NT2/D1 (cell line): ENCODE data around the gene ECM2.

Experiments used
- DNase-seq: peaks from one replicate; pipeline ENCODE4 v3.0.0-alpha.2; 2011; ENCODE audit warnings: low read depth, low spot score
- H3K27me3 ChIP-seq: 2 replicates; pipeline ENCODE4 v1.6.0; 2011; ENCODE audit warnings: mild to moderate bottlenecking; ENCODE audit not compliant: insufficient read length, insufficient read depth
- H3K36me3 ChIP-seq: 2 replicates; pipeline ENCODE4 v1.6.1; 2011; ENCODE audit warnings: mild to moderate bottlenecking, low read length, mixed read lengths; ENCODE audit not compliant: insufficient read depth, insufficient read length
- H3K4me1 ChIP-seq: 2 replicates; pipeline ENCODE4 v1.5.1; 2011; ENCODE audit not compliant: insufficient read depth, insufficient read length
- H3K4me3 ChIP-seq: 2 replicates; pipeline ENCODE4 v1.5.1; 2011; ENCODE audit warnings: low read depth; ENCODE audit not compliant: insufficient read length
- H3K9ac ChIP-seq: 2 replicates; pipeline ENCODE4 v1.6.0; 2011; ENCODE audit warnings: low read depth; ENCODE audit not compliant: insufficient read length
- H3K9me3 ChIP-seq: 2 replicates; pipeline ENCODE4 v1.5.1; 2011; ENCODE audit warnings: mild to moderate bottlenecking, low read length; ENCODE audit not compliant: insufficient read depth
- SUZ12 ChIP-seq: IDR thresholded peaks from 2 replicates; pipeline ENCODE4 v1.6.1; 2011; ENCODE audit not compliant: insufficient read length, insufficient read depth; ENCODE audit errors: extremely low read depth
- YY1 ChIP-seq: IDR thresholded peaks from 2 replicates; pipeline ENCODE4 v1.6.1; 2011; ENCODE audit not compliant: insufficient read length, insufficient read depth
- ZNF274 ChIP-seq: IDR thresholded peaks from 2 replicates; pipeline ENCODE4 v1.6.1; 2011; ENCODE audit warnings: mild to moderate bottlenecking, low read depth, low read length

ECM2 gene

GRCh38 chr9:92525306-92525705 lies 10.5 kb downstream of the ECM2 start:
- no peak for DNase-seq
- Histone ChIP-seq H3K4me1 (no peaks in the 10 kb centered on the region), H3K36me3 (no peaks in the 10 kb centered on the region), H3K27me3 (no peaks in the 10 kb centered on the region), H3K9ac (no peak overlapping the region), H3K4me3 (no peak overlapping the region), H3K9me3 (no peaks in the 10 kb centered on the region)
- TF ChIP-seq SUZ12, result no peak
- no peak for TF ChIP-seq YY1
- TF ChIP-seq ZNF274, result no peak

GRCh38 chr9:92524881-92525280 lies 10.9 kb downstream of the ECM2 start:
- no peak for DNase-seq
- H3K4me3 ChIP-seq, result no peak overlapping the region
- no peaks in the 10 kb centered on the region for H3K4me1 ChIP-seq
- H3K9ac ChIP-seq, result no peak overlapping the region
- TF ChIP-seq SUZ12 (no peak), ZNF274 (no peak), YY1 (no peak)
- H3K36me3 ChIP-seq, result no peaks in the 10 kb centered on the region
- H3K9me3 ChIP-seq, result no peaks in the 10 kb centered on the region
- no peaks in the 10 kb centered on the region for H3K27me3 ChIP-seq

GRCh38 chr9:92522983-92523970 lies 12.5 kb downstream of the ECM2 start:
- no peak for DNase-seq
- no peaks in the 10 kb centered on the region for H3K36me3 ChIP-seq
- TF ChIP-seq YY1 (no peak), SUZ12 (no peak), ZNF274 (no peak)
- H3K9me3 ChIP-seq, result no peaks in the 10 kb centered on the region
- no peak overlapping the region for H3K9ac ChIP-seq
- H3K27me3 ChIP-seq, result no peaks in the 10 kb centered on the region
- no peaks in the 10 kb centered on the region for H3K4me1 ChIP-seq
- H3K4me3 ChIP-seq, result no peak overlapping the region

- H3K9me3 ChIP-seq, result no peaks in the 10 kb centered on the region
- no peaks in the 10 kb centered on the region for H3K36me3 ChIP-seq
- H3K9ac ChIP-seq, result no peak overlapping the region
- no peak for TF ChIP-seq YY1
- TF ChIP-seq ZNF274, result no peak
- TF ChIP-seq SUZ12, result no peak
- DNase-seq, result no peak
- no peaks in the 10 kb centered on the region for H3K4me1 ChIP-seq
- H3K4me3 ChIP-seq, result no peak overlapping the region
- H3K27me3 ChIP-seq, result no peaks in the 10 kb centered on the region
Measured at GRCh38 chr9:92520837-92521236, 15.0 kb downstream of the ECM2 start.

DNA sequence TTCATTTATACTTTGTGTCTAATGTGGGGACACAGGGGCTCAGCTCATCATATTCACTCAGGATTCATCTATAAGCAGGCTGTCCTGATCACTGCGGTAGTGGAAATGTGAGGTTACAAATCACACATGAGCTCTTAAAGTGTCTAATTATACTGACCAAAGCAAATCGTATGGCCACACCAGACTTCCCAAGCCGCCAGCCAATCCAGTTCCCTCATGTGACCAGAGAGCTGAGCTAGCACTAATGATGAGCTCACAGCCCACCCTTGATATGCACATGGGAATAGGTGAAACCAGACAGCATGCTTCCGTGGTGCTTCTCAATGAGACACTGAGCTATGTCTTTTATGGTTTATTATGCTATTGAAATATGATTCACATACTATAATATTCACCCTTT lies 17.6 kb downstream of the ECM2 start:
- no peaks in the 10 kb centered on the region for H3K36me3 ChIP-seq
- no peak for TF ChIP-seq YY1
- no peak for TF ChIP-seq ZNF274
- TF ChIP-seq SUZ12, result no peak
- H3K9me3 ChIP-seq, result no peaks in the 10 kb centered on the region
- H3K27me3 ChIP-seq, result no peaks in the 10 kb centered on the region
- DNase-seq, result no peak
- H3K9ac ChIP-seq, result no peak overlapping the region
- no peak overlapping the region for H3K4me3 ChIP-seq
- no peaks in the 10 kb centered on the region for H3K4me1 ChIP-seq

- no peaks in the 10 kb centered on the region for H3K36me3 ChIP-seq
- TF ChIP-seq SUZ12, result no peak
- TF ChIP-seq ZNF274, result no peak
- no peak for TF ChIP-seq YY1
- no peaks in the 10 kb centered on the region for H3K4me1 ChIP-seq
- no peaks in the 10 kb centered on the region for H3K9me3 ChIP-seq
- no peak overlapping the region for H3K9ac ChIP-seq
- H3K4me3 ChIP-seq, result no peak overlapping the region
- H3K27me3 ChIP-seq, result no peaks in the 10 kb centered on the region
- DNase-seq, result peak; percentile 58
Measured at GRCh38 chr9:92517046-92517445, 18.7 kb downstream of the ECM2 start.

GRCh38 chr9:92516521-92516920 lies 19.3 kb downstream of the ECM2 start:
- TF ChIP-seq YY1 (no peak), SUZ12 (no peak), ZNF274 (no peak)
- H3K27me3 ChIP-seq, result no peaks in the 10 kb centered on the region
- no peaks in the 10 kb centered on the region for H3K4me1 ChIP-seq
- H3K9ac ChIP-seq, result no peak overlapping the region
- no peak for DNase-seq
- no peaks in the 10 kb centered on the region for H3K9me3 ChIP-seq
- H3K4me3 ChIP-seq, result no peak overlapping the region
- H3K36me3 ChIP-seq, result no peaks in the 10 kb centered on the region
